ENCODE measurements around the gene HPSE2.

Gene HPSE2

GRCh38 chr10:98482096-98482495 lies 753.6 kb downstream of the HPSE2 start:
- DNase-seq, result no peak

- DNase-seq, result no peak
These were observed 754.2 kb downstream of the HPSE2 start for GRCh38 chr10:98481404-98481945.

- DNase-seq, result no peak
These were observed 757.0 kb downstream of the HPSE2 start for GRCh38 chr10:98478430-98479222.

- DNase-seq, result no peak
These were observed 757.8 kb downstream of the HPSE2 start for GRCh38 chr10:98477861-98478260.

- no peak for DNase-seq
These were observed 761.0 kb downstream of the HPSE2 start for GRCh38 chr10:98474628-98475027.

- no peak for DNase-seq
These were observed 763.5 kb downstream of the HPSE2 start for GRCh38 chr10:98472196-98472595.

- no peak for DNase-seq
These were observed 764.8 kb downstream of the HPSE2 start for GRCh38 chr10:98470850-98471249.

GRCh38 chr10:98469001-98469931 lies 766.4 kb downstream of the HPSE2 start:
- no peak for DNase-seq

GRCh38 chr10:98467506-98468318 lies 767.9 kb downstream of the HPSE2 start:
- peak; percentile 29 to 71 (median 50) for DNase-seq

- DNase-seq, result no peak
These were observed 768.7 kb downstream of the HPSE2 start for GRCh38 chr10:98466861-98467505.

GRCh38 chr10:98465866-98466265 lies 769.8 kb downstream of the HPSE2 start:
- DNase-seq, result no peak

- no peak for DNase-seq
These were observed 771.5 kb downstream of the HPSE2 start for GRCh38 chr10:98463976-98464754.

GRCh38 chr10:98463016-98463415 lies 772.6 kb downstream of the HPSE2 start:
- no peak for DNase-seq

GRCh38 chr10:98461500-98461842 lies 774.2 kb downstream of the HPSE2 start:
- DNase-seq, result no peak

GRCh38 chr10:98460837-98461499 lies 774.7 kb downstream of the HPSE2 start:
- no peak for DNase-seq

GRCh38 chr10:98458809-98459784 lies 776.6 kb downstream of the HPSE2 start:
- DNase-seq, result no peak

- DNase-seq, result no peak
These were observed 777.9 kb downstream of the HPSE2 start for GRCh38 chr10:98457721-98458120.

- DNase-seq, result no peak
These were observed 778.8 kb downstream of the HPSE2 start for GRCh38 chr10:98456686-98457482.

All from stimulated activated naive CD4-positive, alpha-beta T cell (primary cell).